Muscle layer of colon (tissue), 2 donors: ENCODE measurements around the gene JHY.
A peak's percentile ranks its signal among the peaks of the same experiment; 100 is the strongest.

ENCODE experiments used
- H3K27ac ChIP-seq: one replicate; pipeline ENCODE4 v1.7.0; 2013; ENCODE audit warnings: low read depth, mild to moderate bottlenecking, low read length, moderate library complexity
- H3K27me3 ChIP-seq, 2 donors: one replicate each; pipeline ENCODE4 v1.7.0; 2013; ENCODE audit warnings: low read length in 2 of 2, mild to moderate bottlenecking in 2 of 2; ENCODE audit not compliant: insufficient read depth in 2 of 2, control insufficient read depth in 1 of 2
- H3K36me3 ChIP-seq: one replicate; pipeline ENCODE4 v1.7.0; 2013; ENCODE audit warnings: mild to moderate bottlenecking, low read length; ENCODE audit not compliant: insufficient read depth
- H3K4me1 ChIP-seq: one replicate; pipeline ENCODE4 v1.7.0; 2013; ENCODE audit warnings: mild to moderate bottlenecking, low read length; ENCODE audit not compliant: insufficient read depth
- H3K4me3 ChIP-seq, 2 donors: one replicate each; pipeline ENCODE4 v1.7.0; 2013; ENCODE audit warnings: low read length in 2 of 2, low read depth in 1 of 2, mild to moderate bottlenecking in 1 of 2, moderate library complexity in 1 of 2
- H3K9ac ChIP-seq: one replicate; pipeline ENCODE4 v1.7.0; 2013; ENCODE audit warnings: low read length
- H3K9me3 ChIP-seq: one replicate; pipeline ENCODE4 v1.7.0; 2013; ENCODE audit warnings: mild to moderate bottlenecking, low read length
- donor health status: abdominal sarcoma.
- donor health status: Adenocarcinoma of cecum.

The JHY gene

DNA sequence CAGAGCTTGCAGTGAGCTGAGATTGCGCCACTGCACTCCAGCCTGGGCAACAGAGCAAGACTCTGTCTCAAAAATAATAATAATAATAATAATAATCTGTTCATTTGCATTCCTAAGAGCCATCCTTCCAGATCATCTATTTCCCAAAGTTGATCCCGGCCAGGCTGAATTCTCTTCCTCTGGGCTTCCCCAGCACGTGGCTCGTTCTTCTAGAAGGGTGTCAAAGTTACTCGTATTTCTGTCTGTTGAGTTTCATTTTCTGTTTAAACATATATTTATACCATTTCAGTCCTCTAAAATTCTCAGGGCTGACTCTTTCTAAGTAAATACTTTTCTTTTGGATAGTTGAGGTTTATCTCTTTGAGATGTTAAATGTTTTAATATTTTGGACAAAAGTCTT is 4.8 kb upstream of the JHY start:
- H3K27ac ChIP-seq = no peak overlapping the region
- no peak overlapping the region for H3K9ac ChIP-seq
- no peaks in the 10 kb centered on the region for H3K27me3 ChIP-seq
- no peak overlapping the region for H3K4me3 ChIP-seq
- H3K36me3 ChIP-seq = no peaks in the 10 kb centered on the region
- no peaks in the 10 kb centered on the region for H3K4me1 ChIP-seq
- no peaks in the 10 kb centered on the region for H3K9me3 ChIP-seq

- no peaks in the 10 kb centered on the region for H3K9me3 ChIP-seq
- no peaks in the 10 kb centered on the region for H3K27me3 ChIP-seq
- no peaks in the 10 kb centered on the region for H3K36me3 ChIP-seq
- no peak overlapping the region for H3K9ac ChIP-seq
- H3K27ac ChIP-seq = no peak overlapping the region
- H3K4me3 ChIP-seq = no peak overlapping the region
- no peaks in the 10 kb centered on the region for H3K4me1 ChIP-seq
These were observed 2.8 kb upstream of the JHY start for GRCh38 chr11:122879785-122880184.

GRCh38 chr11:122882857-122883645 is 492 bp downstream of the JHY start:
- Histone ChIP-seq H3K27ac (peak overlapping the region; percentile 27), H3K27me3 (no peaks in the 10 kb centered on the region), H3K9me3 (no peaks in the 10 kb centered on the region), H3K4me1 (no peaks in the 10 kb centered on the region), H3K9ac (peak overlapping the region; percentile 34), H3K36me3 (no peaks in the 10 kb centered on the region), H3K4me3 (peak overlapping the region; percentile 67 to 70)

GRCh38 chr11:122883646-122883979 is 1.1 kb downstream of the JHY start:
- H3K4me1 ChIP-seq = no peaks in the 10 kb centered on the region
- H3K9me3 ChIP-seq = no peaks in the 10 kb centered on the region
- peak overlapping the region; percentile 27 for H3K27ac ChIP-seq
- no peaks in the 10 kb centered on the region for H3K36me3 ChIP-seq
- H3K27me3 ChIP-seq = no peaks in the 10 kb centered on the region
- peak overlapping the region; percentile 34 for H3K9ac ChIP-seq
- H3K4me3 ChIP-seq = peak overlapping the region; percentile 67 to 70

- Histone ChIP-seq H3K9me3 (no peaks in the 10 kb centered on the region), H3K9ac (no peak overlapping the region), H3K4me1 (no peaks in the 10 kb centered on the region), H3K27me3 (no peaks in the 10 kb centered on the region), H3K27ac (no peak overlapping the region), H3K4me3 (no peak overlapping the region), H3K36me3 (no peaks in the 10 kb centered on the region)
These were observed 5.6 kb downstream of the JHY start for GRCh38 chr11:122888162-122888561.

DNA sequence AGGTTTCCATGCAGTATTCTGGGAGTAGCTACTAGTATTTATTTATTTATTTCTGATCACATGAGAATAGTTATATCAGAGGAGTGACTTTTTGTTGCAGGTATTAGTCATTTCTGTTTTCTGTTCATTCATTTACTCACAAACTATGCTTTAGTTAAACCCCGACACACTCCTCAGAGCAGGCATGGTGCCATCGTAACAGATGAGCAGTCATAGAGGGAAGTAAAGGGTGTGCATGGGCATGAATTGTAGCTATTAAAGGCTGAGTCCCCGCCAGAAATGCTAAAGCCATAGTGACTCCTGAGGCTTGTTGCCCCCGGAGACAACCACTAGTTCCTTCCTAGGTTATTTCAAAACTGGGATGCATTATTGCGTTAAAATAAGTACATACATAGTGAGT is 10.6 kb downstream of the JHY start:
- H3K27ac ChIP-seq = no peak overlapping the region
- no peaks in the 10 kb centered on the region for H3K27me3 ChIP-seq
- H3K4me3 ChIP-seq = no peak overlapping the region
- H3K36me3 ChIP-seq = no peaks in the 10 kb centered on the region
- H3K4me1 ChIP-seq = no peaks in the 10 kb centered on the region
- no peaks in the 10 kb centered on the region for H3K9me3 ChIP-seq
- no peak overlapping the region for H3K9ac ChIP-seq

DNA sequence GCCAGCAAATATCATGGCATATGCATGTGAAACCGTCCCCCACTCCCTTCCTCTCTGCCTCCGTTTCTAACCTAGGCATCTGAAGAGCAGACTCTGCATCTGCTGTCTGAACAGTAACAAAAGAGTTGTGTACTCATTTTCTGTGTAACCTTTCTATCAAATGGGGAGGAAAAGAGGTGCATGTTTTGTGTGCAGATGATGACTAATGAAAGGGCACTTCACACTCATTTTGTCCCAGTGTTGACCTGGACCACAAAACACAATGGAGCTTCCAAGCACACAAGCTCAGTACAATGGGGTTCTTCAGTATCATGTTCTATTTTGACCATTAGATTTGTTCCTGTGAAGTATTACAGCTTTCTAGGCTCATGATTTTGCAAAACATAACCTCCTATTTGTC is 13.0 kb downstream of the JHY start:
- Histone ChIP-seq H3K9ac (no peak overlapping the region), H3K27ac (no peak overlapping the region), H3K4me1 (no peaks in the 10 kb centered on the region), H3K36me3 (no peaks in the 10 kb centered on the region), H3K27me3 (no peaks in the 10 kb centered on the region), H3K9me3 (no peaks in the 10 kb centered on the region), H3K4me3 (no peak overlapping the region)

DNA sequence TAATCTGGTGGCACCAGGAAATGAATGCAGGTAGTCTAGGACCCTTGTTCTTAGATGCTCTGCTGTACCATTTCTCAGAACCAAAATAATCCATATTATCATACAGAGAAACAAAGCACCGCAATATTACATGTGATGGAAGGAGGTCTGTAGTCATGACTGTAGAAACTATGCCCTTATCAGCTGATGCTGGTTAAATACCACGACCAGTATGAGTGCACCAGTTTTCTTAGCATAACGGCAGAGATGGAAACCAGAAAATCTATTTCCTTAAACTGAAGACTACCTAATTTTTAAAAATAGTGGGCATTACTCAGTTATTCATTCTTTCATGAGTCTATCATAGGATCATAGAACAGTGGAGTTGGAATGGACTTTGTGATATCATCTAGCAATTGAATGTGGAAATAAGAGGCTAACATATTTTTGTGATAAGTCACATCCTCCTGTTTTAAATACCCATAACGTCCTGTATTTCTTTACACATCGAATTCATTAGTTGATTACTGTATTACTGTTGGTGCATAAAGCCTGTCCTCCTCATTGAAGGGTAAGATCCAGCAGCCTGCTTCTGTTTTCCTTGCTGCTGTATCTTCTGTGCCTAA is 15.1 kb downstream of the JHY start:
- Histone ChIP-seq H3K4me1 (no peaks in the 10 kb centered on the region), H3K36me3 (no peaks in the 10 kb centered on the region), H3K9ac (no peak overlapping the region), H3K4me3 (no peak overlapping the region), H3K9me3 (no peaks in the 10 kb centered on the region), H3K27ac (no peak overlapping the region), H3K27me3 (no peaks in the 10 kb centered on the region)

- Histone ChIP-seq H3K4me1 (no peaks in the 10 kb centered on the region), H3K27me3 (no peaks in the 10 kb centered on the region), H3K4me3 (no peak overlapping the region), H3K36me3 (no peaks in the 10 kb centered on the region), H3K27ac (no peak overlapping the region), H3K9ac (no peak overlapping the region), H3K9me3 (no peaks in the 10 kb centered on the region)
These were observed 16.2 kb downstream of the JHY start for GRCh38 chr11:122898799-122899198.

DNA sequence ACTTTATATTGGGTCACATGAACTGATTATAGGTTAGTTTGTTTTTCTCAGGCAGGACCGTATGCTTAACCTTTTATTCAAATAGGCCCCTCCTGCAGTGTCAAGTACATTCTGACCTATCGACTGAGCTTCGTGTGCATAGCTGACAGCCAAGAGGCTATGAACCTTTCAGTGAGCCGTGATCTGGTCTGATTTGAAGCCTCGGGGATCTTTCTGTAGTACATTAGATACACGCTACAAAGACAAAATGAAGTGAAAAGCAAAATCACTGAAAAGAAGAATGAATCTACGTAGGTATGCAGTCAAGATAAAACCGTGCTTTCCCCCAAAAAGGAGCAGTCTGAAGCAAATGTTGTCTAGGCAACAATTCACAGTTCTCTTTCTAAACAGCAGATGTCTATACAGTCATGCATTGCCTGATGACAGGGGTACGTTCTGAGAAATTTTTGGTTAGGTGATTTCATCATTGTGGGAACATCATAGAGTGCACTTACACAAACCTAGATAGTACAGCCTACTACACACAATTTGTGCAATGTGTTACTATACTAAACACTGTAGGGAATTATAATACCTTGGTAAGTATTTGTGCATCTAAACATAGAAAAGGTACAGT is 18.1 kb downstream of the JHY start:
- Histone ChIP-seq H3K9me3 (no peaks in the 10 kb centered on the region), H3K36me3 (no peaks in the 10 kb centered on the region), H3K27me3 (no peaks in the 10 kb centered on the region), H3K4me3 (no peak overlapping the region), H3K9ac (no peak overlapping the region), H3K4me1 (no peaks in the 10 kb centered on the region), H3K27ac (no peak overlapping the region)

GRCh38 chr11:122902951-122903350 is 20.4 kb downstream of the JHY start:
- Histone ChIP-seq H3K36me3 (no peaks in the 10 kb centered on the region), H3K9me3 (no peaks in the 10 kb centered on the region), H3K9ac (no peak overlapping the region), H3K27me3 (no peaks in the 10 kb centered on the region), H3K4me3 (no peak overlapping the region), H3K4me1 (no peaks in the 10 kb centered on the region), H3K27ac (no peak overlapping the region)

- no peak overlapping the region for H3K27ac ChIP-seq
- no peaks in the 10 kb centered on the region for H3K36me3 ChIP-seq
- no peak overlapping the region for H3K4me3 ChIP-seq
- H3K9me3 ChIP-seq = no peaks in the 10 kb centered on the region
- no peaks in the 10 kb centered on the region for H3K4me1 ChIP-seq
- no peaks in the 10 kb centered on the region for H3K27me3 ChIP-seq
- no peak overlapping the region for H3K9ac ChIP-seq
These were observed 28.2 kb downstream of the JHY start for GRCh38 chr11:122910775-122911174.
